Measurements from ENCODE around the gene MRGPRD.

MRGPRD gene

GRCh38 chr11:68946416-68947090 is 34.2 kb downstream of the MRGPRD start:
- DNase-seq (ENCODE audit: low spot score), result no peak

- no peak for DNase-seq (ENCODE audit: low spot score)
These were observed 38.0 kb downstream of the MRGPRD start for GRCh38 chr11:68942751-68943271.

- no peak for DNase-seq (ENCODE audit: low spot score)
These were observed 38.6 kb downstream of the MRGPRD start for GRCh38 chr11:68942095-68942620.

- no peak for DNase-seq (ENCODE audit: low spot score)
These were observed 39.3 kb downstream of the MRGPRD start for GRCh38 chr11:68941324-68942094.

GRCh38 chr11:68940651-68941323 is 40.0 kb downstream of the MRGPRD start:
- no peak for DNase-seq (ENCODE audit: low spot score)

- no peak for DNase-seq (ENCODE audit: low spot score)
These were observed 40.9 kb downstream of the MRGPRD start for GRCh38 chr11:68939583-68940555.

GRCh38 chr11:68938816-68939582 is 41.8 kb downstream of the MRGPRD start:
- DNase-seq (ENCODE audit: low spot score), result no peak

GRCh38 chr11:68938088-68938487 is 42.7 kb downstream of the MRGPRD start:
- DNase-seq (ENCODE audit: low spot score), result no peak

GRCh38 chr11:68936676-68937620 is 43.8 kb downstream of the MRGPRD start:
- no peak for DNase-seq (ENCODE audit: low spot score)

GRCh38 chr11:68936358-68936636 is 44.5 kb downstream of the MRGPRD start:
- no peak for DNase-seq (ENCODE audit: low spot score)

GRCh38 chr11:68935516-68936357 is 45.0 kb downstream of the MRGPRD start:
- DNase-seq (ENCODE audit: low spot score), result no peak

- no peak for DNase-seq (ENCODE audit: low spot score)
These were observed 45.7 kb downstream of the MRGPRD start for GRCh38 chr11:68935066-68935465.

- no peak for DNase-seq (ENCODE audit: low spot score)
These were observed 46.1 kb downstream of the MRGPRD start for GRCh38 chr11:68934666-68935065.

GRCh38 chr11:68934321-68934645 is 46.5 kb downstream of the MRGPRD start:
- no peak for DNase-seq (ENCODE audit: low spot score)

- DNase-seq (ENCODE audit: low spot score), result no peak
These were observed 47.0 kb downstream of the MRGPRD start for GRCh38 chr11:68933605-68934320.

- DNase-seq (ENCODE audit: low spot score), result no peak
These were observed 47.7 kb downstream of the MRGPRD start for GRCh38 chr11:68932933-68933577.

- no peak for DNase-seq (ENCODE audit: low spot score)
These were observed 48.4 kb downstream of the MRGPRD start for GRCh38 chr11:68932358-68932757.

- no peak for DNase-seq (ENCODE audit: low spot score)
These were observed 48.9 kb downstream of the MRGPRD start for GRCh38 chr11:68931911-68932310.

Measured in germinal center (tissue), 1 donor.